HG03469 (cell line): ENCODE measurements around the gene LENEP.

ENCODE experiments used
- ATAC-seq: cut with Tn5 transposase; IDR thresholded peaks from one replicate; pipeline ENCODE4 v1.9.1; 2021; ENCODE audit warnings: mild to moderate bottlenecking, moderate library complexity, moderate number of reproducible peaks; ENCODE audit not compliant: unreplicated experiment

The LENEP gene

DNA sequence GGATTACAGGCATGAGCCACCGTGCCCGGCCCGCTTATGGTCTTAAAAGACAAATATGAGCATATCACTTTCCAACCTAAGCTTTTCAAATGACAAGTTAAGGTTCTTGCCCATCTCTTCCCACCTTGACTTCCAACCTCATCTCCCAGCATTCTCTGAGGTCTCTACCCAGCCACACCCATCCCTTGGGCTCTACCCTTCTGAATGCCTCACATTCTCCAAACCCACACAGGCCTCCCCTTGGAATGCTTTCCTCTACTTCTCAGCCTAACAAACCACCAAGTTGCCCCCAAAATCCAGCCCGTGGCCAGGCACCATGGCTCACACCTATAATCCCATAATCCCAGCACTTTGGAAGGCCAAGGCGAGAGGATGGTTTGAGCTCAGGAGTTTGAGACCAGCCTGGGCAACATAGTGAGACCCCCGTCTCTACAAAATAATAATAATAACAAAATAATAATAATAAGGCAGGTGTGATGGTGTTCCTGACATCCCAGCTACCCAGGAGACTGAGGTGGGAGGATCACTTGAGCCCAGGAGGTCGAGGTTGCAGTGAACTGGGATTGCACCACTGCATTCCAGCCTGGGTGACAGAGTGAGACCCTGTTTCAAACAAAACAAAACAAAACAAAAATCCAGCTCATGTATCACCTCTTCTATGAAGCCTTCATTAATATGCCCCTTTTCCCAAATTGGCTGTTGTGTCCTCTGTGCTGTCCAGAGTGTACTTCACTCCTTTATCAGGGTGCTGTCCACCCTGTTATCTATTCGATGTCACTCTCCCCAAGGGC lies 28.9 kb downstream of the LENEP start:
- no peak for ATAC-seq

DNA sequence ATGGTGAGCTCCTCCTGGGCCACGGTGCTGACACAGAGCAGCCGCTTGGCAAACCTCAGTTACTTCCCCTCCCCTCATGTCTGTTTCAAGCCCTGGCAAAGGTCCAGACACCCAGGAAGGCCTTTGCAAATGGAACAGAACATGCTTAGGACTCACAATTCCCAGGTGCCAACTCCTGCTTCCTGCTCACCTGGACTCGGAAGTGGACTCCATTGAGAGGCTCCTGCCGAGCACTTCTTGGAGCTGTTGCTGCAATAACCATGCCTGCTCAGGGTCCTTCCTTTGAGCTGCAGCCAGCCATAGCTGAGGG lies 29.5 kb downstream of the LENEP start:
- ATAC-seq, result no peak

- ATAC-seq, result no peak
Measured at GRCh38 chr1:155023627-155024026, 30.2 kb downstream of the LENEP start.

- ATAC-seq, result no peak
Measured at GRCh38 chr1:155024315-155024714, 30.9 kb downstream of the LENEP start.

- ATAC-seq, result no peak
Measured at GRCh38 chr1:155026154-155026553, 32.8 kb downstream of the LENEP start.

- ATAC-seq, result no peak
Measured at GRCh38 chr1:155026588-155026987, 33.2 kb downstream of the LENEP start.

- ATAC-seq, result no peak
Measured at GRCh38 chr1:155029513-155030242, 36.3 kb downstream of the LENEP start.

DNA sequence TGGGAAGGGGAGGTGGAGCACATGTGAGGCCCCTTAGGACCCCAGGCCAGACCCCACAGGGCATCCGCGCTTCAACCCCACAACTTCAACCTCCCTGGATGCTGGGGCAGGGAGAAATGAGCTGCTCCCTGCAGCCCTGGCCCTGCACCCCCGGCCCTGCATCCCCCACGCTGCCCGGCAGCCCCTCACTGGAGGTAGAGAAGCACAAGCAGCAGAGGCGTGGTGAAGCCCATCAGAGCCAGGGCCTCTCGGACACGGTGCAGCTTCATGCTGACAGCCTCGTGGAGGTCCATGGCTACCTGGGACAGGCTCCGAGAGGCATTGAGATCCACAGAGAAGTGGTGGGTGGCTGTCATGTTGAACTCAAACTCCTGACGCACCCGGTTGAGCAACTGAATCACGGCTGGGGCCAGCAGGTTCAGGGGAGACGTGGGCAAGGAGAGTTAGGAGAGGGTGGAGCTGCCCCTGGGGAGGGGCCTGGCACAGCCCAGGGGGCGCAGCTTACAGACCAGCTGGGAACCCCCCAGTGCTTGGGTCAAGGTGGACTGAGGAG lies 36.9 kb downstream of the LENEP start:
- ATAC-seq, result no peak

GRCh38 chr1:155030899-155031298 lies 37.5 kb downstream of the LENEP start:
- no peak for ATAC-seq

- ATAC-seq, result no peak
Measured at GRCh38 chr1:155032886-155033285, 39.5 kb downstream of the LENEP start.

GRCh38 chr1:155033524-155033923 lies 40.1 kb downstream of the LENEP start, which contains the start of the genes DCST1 and DCST2:
Gene DCST1 (plus strand): TSS chr1:155033824. CDS start chr1:155034037, 213 bp downstream.
Gene DCST2 (minus strand): TSS chr1:155033781. CDS start chr1:155033701, 80 bp downstream.
- no peak for ATAC-seq

DNA sequence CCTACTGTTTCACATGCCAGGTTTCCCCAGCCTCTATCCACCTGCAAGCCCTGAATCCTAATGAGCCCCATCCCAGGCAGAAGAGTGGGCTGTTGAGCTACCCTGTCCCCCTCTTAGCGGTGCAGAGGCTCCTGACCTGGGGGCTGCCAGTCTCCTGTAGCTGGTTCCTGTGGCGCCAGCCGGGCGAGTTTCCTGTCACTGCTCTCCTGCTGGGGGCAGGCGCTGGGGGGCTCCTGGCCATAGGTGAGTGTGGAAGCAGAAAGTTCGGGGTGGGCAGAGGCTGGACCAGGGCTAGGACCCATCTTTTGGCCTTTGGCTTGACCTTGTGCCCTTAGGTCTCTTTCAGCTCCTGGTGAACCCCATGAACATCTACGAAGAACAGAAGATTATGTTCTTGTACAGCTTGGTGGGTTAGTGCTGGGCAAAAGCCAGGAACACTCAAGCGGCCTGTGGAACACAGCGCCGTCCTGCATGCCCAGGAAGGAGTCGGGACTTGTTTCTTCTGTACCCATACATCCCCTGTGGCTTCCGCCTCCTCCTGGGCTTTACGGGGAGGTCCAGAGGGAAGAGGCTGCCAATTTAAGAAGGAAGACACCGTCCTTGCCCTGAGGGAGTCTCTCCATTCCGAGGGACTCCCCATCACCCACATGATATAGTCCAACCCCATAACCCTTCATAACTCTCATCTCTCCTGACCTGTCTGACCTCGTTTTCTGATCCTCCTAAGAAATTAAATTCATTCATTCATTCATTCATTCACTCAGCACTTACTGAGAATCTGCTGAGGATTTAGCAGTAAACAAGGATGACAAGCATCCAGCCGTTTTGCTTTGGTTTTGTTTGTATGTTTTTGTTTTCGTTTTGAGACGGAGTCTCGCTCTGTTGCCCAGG lies 41.2 kb downstream of the LENEP start:
- ATAC-seq, result no peak

GRCh38 chr1:155035936-155036335 lies 42.5 kb downstream of the LENEP start:
- ATAC-seq, result no peak

DNA sequence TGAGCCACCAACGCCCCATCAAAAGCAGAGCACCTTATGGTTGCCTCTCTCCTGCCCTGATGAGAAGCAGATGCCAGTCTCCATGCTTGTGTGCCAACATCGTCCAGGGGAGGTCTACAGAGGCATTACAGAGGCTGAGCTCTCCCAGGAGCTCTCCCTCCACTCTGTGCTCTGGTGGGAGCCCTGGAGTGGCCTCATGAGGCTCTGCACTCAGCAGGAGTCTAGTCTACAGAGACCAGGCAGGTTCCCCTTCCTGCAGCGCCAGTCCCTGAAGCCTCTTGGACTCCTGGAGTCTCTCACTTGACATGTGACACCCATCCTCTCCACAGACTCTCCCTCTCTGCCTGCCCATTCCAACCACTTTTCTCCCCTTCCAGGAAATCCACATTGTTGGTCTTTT lies 43.7 kb downstream of the LENEP start:
- ATAC-seq, result no peak

DNA sequence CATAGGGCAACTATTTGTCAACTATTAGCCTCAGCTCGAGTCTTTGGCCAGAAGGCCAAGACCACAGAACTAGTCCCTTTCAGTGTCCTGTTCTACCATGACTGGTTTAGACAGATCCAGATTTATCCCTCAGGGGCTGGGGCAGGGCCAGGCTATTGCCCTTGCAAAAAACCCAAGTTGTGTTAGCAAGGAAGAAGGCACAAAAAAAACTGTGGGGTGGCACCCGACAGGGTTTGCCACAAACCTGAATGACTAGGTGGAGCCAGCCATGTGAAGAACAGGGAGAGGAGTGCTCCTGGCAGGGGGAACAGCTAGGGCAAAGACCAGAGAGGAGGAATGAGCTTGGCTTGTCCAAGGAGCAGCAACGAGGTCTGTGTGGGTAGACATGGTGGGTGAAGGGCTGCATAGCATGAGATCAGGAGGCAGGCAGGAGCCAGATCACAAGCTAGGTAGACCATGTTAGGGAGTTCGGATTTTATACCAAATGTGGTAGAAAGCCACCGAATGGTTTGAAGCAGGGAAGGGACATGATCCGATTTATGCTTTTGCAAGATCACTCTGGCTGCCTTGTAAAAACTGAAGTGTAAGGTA lies 44.6 kb downstream of the LENEP start:
- no peak for ATAC-seq

GRCh38 chr1:155038602-155039307 lies 45.4 kb downstream of the LENEP start:
- ATAC-seq, result no peak

GRCh38 chr1:155039308-155039669 lies 45.9 kb downstream of the LENEP start:
- no peak for ATAC-seq

- no peak for ATAC-seq
Measured at GRCh38 chr1:155040358-155041093, 47.1 kb downstream of the LENEP start.

- ATAC-seq, result no peak
Measured at GRCh38 chr1:155042789-155043188, 49.4 kb downstream of the LENEP start.
